Hematopoietic multipotent progenitor cell treated with erythropoietin and hydrocortisone succinate and interleukin-3 and kit ligand, for 17 days (in vitro differentiated cells): ENCODE measurements around the gene CNIH3.

Experiments used
- DNase-seq: peaks from one replicate; pipeline ENCODE4 v3.0.0-alpha.2; 2015; ENCODE audit warnings: low spot score

CNIH3 gene

DNA sequence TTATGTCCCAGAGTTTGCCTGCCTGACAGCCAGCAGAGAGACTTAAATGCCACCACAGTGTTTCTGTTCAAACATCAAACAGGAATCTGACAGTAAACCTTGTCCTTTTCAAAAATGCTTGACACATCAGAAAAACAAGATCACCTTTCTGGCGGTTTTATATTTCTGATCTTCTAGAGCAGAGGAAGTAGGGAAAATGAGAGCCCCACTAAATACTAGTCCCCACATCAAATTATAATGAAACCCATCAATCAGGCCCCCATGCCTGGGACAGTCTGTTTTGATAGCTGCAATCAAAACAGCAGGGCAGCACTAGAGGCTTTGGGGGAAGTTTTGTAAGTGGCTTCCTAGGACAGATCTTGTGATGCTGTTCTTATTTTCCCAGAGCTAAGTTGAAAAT, 129.3 kb downstream of the CNIH3 start:
- DNase-seq: no peak

DNA sequence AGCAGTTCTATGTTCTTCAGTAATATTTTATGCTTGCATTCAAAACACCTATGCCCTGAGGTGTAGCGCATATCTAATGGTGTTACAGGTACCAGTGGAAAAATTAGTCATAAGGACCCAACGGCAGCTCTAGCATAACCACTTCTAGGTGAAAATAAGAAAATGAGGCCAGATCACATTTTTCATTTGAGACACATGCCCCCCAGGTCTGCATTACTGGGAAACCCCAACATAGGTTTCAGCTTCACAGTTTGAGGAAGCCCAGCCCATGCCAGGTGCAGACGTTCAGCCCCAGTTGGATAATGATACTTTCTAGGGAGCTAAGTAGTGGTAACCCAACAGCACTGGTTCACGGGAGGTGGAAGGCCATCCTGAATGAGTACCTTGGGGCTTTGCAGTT, 129.8 kb downstream of the CNIH3 start:
- no peak for DNase-seq

DNA sequence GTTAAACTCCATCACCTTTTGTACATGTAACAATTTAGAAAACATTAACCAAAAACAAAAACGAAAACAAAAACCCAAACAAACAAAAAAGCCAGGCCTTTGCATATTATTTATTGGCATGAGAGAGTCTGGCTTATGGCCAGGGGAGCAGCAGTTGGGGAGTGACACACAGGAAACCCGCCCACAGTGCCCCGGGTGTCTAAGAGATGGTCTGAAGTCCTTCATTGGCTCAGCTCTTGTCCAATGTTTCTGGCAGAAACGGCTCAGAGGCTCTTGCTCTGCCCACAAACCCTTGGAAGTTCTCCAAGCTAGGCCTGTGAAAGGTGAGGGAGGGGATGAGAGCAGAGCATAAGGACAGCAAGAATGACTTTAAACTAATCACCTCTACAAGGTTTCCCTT, 131.5 kb downstream of the CNIH3 start:
- DNase-seq: no peak

DNA sequence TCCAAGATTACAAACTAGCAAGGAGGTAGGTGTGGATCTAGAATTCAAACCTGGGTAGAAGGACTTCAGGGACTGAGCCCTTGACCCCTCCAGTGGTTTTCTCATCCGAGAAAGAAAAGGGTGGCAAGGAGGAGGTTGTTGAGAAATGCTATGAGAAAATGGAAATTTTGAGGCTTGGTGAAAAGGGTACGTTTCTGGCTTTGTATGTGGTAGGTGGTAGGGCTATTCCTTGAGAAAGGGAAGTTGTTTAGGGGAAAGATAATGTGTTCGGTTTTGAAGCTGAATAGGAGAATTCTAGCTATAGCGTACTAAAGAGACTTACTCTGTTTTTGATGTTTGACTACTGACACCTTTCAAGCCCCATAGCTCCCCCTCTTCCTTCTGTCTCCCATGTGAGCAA, 133.8 kb downstream of the CNIH3 start:
- no peak for DNase-seq

DNA sequence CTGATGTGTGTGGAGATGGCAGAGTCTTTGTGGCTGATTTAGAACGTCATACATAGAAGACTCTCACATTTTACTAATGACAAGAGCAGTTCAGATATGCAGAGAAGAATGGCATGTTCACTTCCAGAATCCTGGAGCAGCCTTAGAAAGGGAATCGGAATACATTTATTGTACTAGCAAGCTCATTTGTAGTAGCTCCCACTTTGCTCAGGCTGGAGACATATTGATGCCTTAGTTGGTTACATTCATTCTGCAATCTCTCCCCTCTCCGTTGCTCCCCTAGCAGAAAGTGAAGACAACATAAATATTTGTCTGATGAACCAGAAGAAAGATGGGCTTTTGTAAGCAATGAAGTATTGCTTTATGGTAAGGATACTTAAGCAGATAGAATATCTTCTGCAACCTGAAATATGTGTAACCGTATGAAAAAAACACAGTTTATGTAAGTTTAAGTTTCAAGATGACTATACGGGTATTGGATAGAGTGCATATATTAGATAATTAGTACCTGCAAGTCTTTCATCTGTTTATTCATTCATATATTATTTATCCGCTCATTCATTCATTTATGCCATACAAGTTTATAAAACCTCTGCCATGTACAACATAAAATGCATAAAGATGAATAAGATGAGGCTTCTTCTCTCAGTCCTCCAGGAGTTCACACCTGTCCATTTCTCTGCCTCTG, 135.7 kb downstream of the CNIH3 start:
- no peak for DNase-seq

DNA sequence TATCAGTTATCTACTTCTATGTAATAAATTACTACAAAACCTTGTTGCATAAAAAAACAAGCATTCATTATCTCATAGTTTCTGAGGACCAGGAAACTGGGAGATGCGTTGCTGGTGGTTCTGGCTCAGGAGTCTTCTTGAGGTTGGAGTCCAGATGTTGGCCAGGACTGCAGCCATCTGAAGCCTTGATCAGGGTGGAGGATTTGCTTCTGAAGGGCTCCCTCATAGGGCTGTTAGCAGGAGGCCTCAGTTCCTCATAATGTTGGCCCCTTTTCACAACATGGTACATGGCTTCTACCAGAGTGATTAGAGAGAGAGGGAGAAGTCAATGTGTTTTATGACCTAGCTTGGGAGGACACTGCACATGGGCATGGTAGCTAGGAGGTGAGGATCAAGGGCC, 137.4 kb downstream of the CNIH3 start:
- no peak for DNase-seq

DNA sequence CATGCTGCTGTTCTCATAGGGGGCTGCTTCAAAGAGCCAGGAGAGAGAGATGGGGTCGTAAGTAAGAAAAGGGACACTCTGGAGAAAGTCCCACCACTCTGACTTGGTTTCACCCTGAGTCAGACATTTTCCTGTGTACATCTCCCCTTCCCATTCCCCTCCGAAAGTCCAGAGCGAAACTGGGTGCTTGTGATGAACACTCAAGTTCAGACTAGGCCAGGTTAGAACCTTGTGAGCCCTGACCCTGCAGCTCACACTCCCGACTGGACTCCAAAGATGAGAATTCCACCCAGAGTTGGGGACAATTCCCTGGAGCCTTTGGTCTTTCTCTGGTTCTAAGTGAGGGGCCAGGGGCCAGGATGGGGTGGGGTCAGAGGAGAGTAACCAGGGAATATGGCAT, 139.5 kb downstream of the CNIH3 start:
- no peak for DNase-seq

DNA sequence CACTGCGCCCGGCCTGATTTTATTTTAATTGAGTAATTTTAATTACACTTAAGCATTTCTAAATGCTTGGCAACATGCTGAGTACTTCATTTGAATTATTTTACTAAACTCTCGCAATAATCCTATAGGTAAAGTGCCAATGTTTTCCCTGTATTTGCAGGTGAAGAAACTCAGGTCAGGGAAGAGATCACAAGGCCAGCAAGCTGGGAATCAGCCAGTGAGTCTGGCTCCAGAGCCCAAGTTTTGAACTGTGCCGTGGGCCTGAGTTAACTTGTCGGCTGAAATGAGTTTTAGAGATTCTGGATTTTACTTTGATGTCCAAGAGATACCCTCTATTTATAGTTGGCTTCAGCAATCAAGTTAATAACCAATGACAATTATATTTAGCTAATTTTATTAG, 141.4 kb downstream of the CNIH3 start:
- DNase-seq: no peak

DNA sequence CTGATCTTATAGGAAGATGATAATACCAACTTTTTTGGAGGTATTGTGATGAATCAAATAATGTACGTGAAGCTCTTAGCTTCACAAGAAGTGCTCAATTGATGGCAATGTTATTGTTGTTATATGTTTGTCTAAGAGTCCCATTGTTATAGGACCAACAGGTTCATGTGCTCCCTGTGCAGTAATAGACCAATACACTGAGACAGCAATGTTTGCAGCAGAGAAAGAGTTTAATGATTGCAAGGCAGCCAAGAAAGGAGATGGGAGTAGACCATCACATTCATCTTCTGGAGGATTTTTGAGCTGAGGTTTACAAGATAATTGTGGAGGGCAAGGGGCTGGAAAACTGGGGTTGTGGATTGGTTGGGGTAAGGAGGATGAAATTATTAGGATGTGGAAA, 143.0 kb downstream of the CNIH3 start:
- DNase-seq: no peak

DNA sequence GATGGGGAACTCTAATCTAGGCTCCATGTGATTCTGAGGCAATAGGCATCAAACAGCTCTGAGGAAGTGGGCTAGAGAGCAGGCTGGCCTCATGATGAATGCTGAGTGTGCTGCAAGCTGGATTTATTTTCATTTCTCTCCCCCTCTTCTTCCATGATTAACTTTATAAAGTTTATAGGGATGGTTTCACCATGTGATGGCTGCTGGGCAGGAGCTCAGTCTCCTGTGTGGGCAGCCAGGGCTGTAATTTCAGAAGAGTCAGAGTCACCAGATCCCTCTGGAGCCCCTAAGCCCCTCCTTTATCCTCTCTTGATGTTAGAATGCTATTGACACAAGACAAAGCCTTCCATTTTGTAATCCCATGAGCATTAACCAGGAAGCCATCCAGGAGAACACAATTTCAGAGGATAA, 143.6 kb downstream of the CNIH3 start:
- DNase-seq: no peak

DNA sequence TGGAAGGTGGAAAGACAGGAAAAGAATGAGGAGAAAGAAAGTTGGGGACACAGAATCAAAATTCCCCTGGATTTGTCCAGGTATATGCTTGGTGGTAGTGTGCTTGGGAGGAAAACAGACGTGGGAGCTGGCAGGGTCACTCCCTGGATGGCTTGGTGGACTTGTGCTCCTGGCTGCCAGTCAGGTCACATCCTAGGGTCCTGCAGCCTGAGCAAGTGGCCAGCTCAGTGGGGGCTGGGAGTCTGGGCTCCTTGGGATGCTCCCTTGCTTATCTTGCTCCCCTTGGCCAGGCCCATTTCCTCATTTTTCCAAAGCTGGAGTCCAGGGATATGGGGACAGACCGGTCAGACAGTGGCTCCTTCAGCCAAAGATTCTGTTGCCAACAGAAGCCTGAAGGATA, 144.0 kb downstream of the CNIH3 start:
- DNase-seq: no peak

DNA sequence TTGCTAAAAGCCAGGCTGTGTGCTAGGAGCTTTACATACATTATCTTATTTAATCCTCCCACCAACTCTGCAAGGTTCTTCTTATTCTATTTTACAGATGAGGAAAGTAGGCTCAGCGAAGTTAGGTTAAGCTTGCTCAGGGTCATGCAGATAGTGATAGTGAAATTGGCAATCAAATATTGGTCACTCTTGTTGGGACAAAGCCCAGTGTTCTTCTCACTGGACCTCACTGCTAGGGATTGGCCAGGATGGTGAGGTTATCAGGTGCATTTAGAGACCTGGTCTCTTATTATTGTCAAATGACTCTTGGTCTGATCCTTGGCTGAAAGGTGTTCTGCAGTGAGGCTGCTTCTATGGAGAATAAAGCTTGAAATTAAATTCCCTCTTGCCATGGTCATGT, 145.1 kb downstream of the CNIH3 start:
- DNase-seq: no peak

DNA sequence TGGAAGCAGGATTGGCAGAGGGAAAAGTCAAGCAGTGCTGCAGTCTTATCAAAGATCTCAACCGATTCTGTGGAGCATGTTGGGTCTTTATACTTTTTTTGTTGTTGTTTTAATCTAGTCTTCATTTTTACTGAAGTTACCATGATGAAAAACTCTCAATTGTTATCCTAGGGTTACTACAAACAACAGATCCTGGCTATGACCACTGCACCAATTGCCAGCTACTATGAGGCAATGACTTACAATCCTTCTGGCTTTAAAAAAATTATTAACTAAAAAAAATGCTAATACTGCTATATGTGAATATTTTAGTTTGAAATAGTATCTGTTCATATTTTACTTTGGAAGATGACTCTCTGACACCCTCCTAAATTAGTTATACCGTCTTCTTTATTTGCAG, 145.9 kb downstream of the CNIH3 start:
- no peak for DNase-seq

DNA sequence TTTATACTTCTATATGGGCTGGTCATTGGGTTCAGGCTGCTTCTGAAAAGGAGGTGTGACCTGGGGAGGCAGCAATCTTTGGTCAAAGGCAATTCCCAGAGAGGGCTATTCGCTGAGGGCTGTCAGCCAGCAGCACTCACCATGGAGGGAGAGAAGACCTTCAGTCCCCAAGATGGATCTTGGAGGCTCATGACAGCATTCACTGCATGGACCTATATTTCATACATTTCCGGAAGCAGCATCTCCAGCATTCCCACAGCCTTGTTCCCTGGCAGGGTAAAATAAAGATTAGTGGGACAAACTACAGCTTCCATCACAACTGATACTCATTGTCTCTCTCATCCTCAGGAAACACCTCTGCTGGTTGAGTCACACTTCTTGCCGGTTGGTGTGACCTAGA, 146.6 kb downstream of the CNIH3 start:
- no peak for DNase-seq

DNA sequence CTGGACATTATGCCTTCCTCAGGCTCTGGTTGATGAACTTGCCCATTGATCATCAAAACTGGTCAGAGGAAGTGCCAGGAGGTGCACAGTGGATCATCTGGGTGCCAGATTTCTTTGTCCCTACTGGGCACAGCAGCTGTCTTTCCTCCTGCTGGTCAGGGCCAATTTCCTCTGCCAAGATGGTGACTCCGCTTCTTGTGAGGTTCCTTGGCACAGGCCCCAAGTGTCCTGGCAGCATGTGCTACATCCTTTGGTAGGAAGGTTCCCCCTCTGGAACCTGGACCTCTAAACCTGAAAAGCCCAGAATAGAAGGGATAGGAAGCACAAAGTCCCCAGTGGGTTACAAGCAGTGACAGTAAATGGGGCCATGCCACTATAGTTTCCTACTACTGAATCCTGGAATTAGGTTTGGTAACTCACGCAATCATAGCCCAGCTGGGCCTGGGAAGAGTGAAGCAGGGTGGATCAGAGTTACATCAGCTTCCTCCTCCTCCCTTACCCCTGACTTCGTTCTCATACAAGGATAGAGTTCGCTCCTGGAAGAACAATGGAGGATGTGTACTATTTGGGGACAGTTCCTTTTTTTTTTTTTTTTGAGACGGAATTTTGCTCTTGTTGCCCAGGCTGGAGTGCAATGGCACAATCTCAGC, 147.1 kb downstream of the CNIH3 start:
- DNase-seq: no peak

DNA sequence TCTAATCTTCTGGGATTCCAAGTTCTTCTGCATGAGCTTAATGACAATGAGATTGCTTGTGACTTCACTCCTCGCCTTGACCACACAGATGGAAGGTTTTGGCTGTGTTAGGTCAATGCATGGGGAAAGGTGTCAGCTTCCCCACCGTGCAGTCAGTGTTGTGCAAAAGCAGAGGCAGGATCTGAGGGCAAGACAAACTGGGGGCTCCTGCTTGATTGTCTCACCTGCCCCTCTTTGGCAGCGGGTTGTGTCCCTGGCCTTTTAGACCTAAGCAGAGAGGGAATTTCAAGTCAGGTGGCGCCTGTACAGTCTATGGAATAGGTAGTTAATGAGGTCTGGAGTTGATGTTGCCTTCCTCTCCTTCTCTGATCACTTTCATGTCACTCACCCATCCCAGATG, 150.1 kb downstream of the CNIH3 start:
- no peak for DNase-seq

DNA sequence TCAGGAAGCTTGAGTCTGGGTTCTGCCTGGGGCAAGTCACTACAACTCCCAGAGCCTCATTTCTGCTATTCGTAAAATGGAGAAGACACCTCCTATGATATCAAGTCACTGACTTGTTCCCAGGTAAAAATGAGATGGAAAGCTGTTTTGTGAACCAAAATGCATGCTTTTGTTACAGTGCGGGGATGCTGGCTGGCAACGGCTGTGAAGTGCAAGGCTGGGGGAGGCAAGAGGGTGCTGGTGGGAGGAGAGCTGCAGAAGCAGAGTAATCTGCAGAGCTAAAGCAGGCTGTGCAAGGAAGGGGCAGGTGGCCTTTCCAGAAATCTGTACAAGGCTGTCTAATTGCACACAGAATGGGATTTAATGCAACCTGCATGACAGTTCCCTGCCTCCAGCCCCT, 150.9 kb downstream of the CNIH3 start:
- DNase-seq: no peak

DNA sequence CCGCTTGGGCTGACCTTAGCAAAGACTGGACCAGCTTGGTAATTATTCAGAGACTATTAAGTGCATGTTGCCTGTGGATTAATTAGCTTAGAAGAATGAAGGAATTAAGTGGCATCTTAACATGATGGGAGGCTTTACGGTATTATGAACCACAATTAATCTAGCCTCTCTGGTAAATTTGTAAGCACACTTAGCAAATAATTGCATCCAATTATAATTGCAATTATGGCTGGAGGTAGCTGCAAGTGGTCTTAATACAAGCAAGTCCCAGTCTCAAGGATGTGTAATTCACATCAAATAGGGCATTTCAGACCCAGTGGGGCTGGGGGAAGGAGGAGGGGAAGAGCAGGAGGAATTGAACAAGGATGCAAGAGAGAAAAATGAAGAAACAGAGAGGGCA, 151.6 kb downstream of the CNIH3 start:
- DNase-seq: no peak

DNA sequence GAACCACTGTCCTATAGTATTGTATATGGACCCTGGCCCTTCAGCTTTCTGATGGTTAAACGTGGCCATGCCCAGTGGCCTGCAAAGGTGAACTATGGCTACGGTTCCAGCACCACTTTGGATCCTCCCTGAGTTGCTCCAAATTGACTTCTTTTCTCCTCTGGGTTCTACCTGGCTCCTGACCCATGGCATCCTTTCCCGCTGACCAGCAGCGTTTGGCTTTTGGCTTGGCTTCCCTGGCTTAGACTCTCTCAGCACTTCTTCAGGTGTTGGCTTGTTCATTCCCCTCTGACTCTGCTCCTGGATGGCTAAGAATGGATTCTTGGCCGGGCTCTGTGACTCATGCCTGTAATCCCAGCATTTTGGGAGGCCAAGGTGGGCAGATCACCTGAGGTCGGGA, 152.9 kb downstream of the CNIH3 start:
- no peak for DNase-seq

DNA sequence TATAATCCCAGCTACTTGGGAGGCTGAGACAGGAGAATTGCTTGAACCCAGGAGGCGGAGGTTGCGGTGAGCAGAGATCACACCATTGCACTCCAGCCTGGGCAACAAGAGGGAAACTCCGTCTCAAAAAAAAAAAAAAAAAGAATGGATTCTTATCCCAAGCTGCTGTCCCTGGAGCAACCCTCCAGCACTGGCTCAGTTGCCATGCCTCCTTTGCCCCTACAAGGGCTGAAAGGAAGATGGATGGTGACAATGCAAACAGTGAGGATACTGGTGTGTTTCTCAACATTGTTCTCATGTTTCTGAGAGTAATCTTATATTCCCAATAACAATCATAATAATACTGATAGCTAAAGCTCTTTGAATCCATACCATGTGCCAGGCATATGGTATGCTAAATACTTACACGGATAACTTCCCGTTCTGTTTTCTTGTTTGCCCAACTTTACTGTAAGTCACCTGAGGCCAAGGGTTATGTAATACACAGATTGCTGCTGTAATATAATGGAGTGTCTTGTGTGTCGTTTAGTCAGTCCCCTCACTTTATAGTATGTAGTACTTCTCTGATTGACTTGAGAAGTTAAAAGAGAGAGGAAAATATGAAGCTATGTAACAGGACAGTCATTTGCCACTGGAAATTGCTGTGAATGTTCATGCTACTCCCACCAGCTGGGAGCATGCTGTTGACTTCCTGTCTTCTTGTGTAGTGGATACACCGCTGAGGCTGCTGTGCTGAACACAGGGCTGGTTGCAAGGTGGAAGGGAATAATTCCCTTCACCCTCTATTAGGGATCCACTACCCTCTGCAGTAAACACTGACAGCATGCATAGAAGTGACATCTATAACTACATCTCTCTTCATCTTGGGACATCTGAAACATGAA, 153.6 kb downstream of the CNIH3 start:
- DNase-seq: no peak

DNA sequence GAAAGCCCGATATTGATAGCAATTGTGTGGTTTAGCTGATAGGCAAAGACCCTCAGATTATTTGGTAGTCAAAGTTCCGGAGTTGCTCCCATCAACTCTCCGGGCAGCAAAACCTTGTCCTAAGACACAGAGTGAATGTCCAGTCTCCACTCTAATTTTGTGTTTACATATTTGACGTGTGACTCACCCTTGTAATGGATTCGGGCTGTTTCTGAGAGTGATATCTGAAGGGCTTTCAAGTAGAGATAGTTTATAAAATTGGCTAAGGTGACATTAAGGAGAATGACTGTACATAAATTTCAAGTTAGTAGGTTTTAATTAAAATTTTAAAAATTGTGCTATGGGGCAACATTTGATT, 154.2 kb downstream of the CNIH3 start:
- no peak for DNase-seq

DNA sequence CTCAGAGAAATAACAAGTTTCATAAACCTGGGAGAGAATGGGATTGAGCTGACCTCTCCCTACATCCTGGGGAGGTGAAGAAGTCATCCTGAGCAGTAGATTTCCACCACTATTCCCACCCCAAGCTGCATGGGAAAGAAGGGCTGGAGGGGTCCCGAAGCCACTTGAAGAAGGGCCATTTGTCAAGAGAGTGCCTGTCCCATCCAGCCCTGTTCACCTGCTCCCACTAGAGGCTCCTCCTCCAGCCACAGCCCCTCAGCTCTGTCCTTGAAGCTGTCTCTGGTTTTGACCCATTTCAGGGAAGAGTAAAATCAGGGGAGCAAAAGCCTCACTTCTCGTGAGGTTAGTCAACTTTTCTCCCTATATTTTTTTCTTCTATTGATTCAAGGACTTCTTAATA, 157.5 kb downstream of the CNIH3 start:
- no peak for DNase-seq

DNA sequence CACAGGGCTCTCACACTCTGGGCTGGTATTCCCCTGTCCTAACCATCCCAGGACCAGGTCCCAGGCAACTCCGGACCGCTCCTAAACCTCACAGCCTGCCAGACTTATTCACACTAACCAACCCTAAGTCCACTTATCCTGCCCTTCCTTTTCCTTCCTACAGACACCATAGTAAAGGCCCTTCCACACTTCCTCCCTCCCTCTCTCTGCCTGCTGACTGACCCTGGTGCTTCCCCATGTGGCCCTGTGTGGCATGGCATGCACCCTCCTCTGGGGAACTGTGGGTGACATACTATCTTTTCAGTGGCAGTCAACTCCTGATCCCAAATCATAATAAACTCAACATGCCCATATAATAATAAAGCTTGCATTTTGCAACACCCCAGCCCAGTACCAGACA, 158.3 kb downstream of the CNIH3 start:
- no peak for DNase-seq
